Activated CD4-positive, alpha-beta T cell treated with anti-CD3 and anti-CD28 coated beads, Interleukin-2, amount 10 ng/mL, durations not matched to agents 24 days and 14 days (primary cell): ENCODE measurements around the gene FPGT. TPM values are rescaled to one million over a fixed set of nuclear protein-coding genes. Genes with fewer than 3 reads are reported as not detected.
"Not testable (repeated sequence)": the region's sequence is repeated elsewhere in the genome, so short reads cannot be mapped to it uniquely, and the experiment has no call there.

Experiments used
- DNase-seq: peaks from one replicate; pipeline ENCODE4 v3.0.0; 2022
- H3K27ac Mint-ChIP-seq: one replicate; pipeline ENCODE4 v1.8.0; 2022; ENCODE audit warnings: mild to moderate bottlenecking, mixed read lengths
- H3K27me3 Mint-ChIP-seq: one replicate; pipeline ENCODE4 v1.8.0; 2022; ENCODE audit warnings: mixed read lengths
- H3K36me3 Mint-ChIP-seq: one replicate; pipeline ENCODE4 v1.8.0; 2022; ENCODE audit warnings: low read depth, mild to moderate bottlenecking, mixed read lengths
- H3K4me1 Mint-ChIP-seq: one replicate; pipeline ENCODE4 v1.8.0; 2021; ENCODE audit warnings: mixed read lengths
- H3K4me3 Mint-ChIP-seq: one replicate; pipeline ENCODE4 v1.8.0; 2022; ENCODE audit warnings: mild to moderate bottlenecking, moderate library complexity, mixed read lengths
- H3K9me3 Mint-ChIP-seq: one replicate; pipeline ENCODE4 v1.8.0; 2021; ENCODE audit warnings: mixed read lengths
- intact Hi-C: fragments of 100-400 bp; cut with micrococcal nuclease; formaldehyde crosslinking; loops from one replicate; pipeline ENCODE4 v1.15.1; 2023
- total RNA-seq: library from RNA; stranded (reverse); gene quantifications from 2 replicates; pipeline ENCODE4 v1.2.3, GENCODE V29; 2022

FPGT gene
- 11.0 and 11.6 TPM in 2 replicates for total RNA-seq

DNA sequence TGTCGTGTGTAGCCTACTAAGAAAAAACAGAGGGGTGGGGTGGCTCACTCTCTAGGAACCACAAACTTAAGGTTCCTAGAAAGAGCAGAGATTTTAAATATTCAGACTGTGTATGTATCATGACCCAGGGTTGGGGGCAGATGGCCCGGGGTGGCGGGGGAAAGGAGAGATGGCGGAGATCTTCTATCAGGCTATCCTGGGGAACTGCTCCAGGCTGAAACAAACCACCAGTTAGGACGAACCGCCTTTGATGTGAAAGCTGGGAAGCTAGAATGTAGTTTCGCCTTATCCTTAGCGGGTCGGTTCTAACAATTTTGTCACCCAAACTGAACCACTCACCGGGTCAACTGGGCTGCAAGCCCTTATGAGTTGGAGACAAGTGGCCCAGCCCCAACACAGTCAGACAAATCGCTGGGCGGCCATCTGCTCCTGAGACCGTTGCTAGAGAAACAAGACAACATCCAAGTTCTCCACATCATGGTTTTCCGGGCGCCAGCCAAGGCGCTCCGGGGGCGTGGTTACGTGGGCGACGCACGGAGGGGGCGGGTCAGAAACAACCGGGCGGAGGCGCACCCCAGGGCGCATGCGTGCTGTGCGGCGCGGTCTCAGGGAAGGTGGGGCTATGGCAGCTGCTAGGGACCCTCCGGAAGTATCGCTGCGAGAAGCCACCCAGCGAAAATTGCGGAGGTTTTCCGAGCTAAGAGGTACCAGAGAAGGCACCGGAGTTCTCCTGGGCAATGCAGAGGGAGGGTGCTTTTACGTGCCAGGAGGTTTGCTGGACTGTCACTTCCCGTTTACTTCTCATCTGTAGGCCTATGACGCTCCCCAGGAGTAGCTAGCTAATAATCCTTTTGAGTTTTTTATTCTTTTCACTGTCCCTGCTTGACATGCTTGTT is at the start of gene FPGT, which contains the start of gene LRRIQ3:
TSS of gene FPGT (plus strand) at position 586 of the 896 bp plus-strand sequence. CDS start at position 623, 37 bp downstream.
TSS of gene LRRIQ3 (minus strand) at position 520 of the 896 bp plus-strand sequence. CDS start 14,492 bp downstream, outside the sequence.
- H3K27ac Mint-ChIP-seq = peak within 1 kb of the TSS; percentile 93
- peak within 1 kb of the TSS; percentile 89 for H3K4me3 Mint-ChIP-seq
- no peaks in the 10 kb centered on the region for H3K9me3 Mint-ChIP-seq
- intact Hi-C loops = loop anchor here (2.0 kb wide), 1 partner anchor 535 kb away; the partner anchor contains the start of genes CRYZ and TYW3
- H3K27me3 Mint-ChIP-seq = peaks cover 5% of the 10 kb centered on the region
- peaks cover 19% of the 10 kb centered on the region for H3K4me1 Mint-ChIP-seq
- DNase-seq = peak; percentile 99
- peaks cover 12% of the 10 kb centered on the region for H3K36me3 Mint-ChIP-seq

DNA sequence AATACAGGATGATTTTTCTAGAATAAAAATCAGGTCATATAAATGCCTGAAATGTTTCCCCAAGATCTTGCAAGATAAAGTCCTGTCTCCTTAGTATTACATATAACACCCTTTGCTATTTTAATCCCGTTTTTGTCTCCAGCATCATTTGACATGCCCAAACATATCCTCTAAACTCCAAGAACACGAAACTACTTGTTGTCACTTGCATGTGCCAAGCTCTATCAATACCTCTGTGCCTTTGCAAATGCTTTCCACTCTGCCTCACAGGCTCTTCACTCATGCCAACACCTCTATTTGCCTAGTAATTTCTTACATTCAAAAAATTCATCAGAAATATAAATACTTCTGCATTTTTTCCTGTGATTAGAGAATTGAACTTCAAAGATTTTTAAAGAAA is 38.0 kb upstream of the FPGT start:
- no peak for DNase-seq
- Mint-ChIP-seq H3K36me3 (no peaks in the 10 kb centered on the region), H3K27me3 (no peaks in the 10 kb centered on the region), H3K4me3 (no peak overlapping the region), H3K27ac (no peak overlapping the region), H3K4me1 (no peaks in the 10 kb centered on the region), H3K9me3 (no peaks in the 10 kb centered on the region)
- intact Hi-C loops = no loop called here

DNA sequence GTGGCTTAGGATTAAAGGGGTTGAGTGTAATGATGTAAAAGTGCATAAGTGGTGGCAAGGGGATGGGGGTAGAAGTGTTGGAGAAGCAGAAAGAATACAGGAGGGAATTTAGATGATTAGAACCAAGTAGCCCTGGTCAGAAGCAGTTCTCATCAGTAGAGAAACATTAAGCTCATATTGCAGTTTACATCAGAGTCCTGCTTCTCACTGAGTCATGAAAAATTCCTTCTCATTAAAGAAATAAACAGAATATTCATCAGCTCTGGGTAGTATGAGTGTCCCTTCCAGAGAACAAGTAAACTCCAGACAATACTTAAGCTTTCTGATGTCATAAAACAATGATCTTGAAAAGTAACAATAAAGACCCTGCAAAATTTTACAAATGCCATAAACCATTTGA is 36.5 kb upstream of the FPGT start:
- Mint-ChIP-seq H3K9me3 (no peaks in the 10 kb centered on the region), H3K4me1 (no peaks in the 10 kb centered on the region), H3K4me3 (no peak overlapping the region), H3K27me3 (no peaks in the 10 kb centered on the region), H3K27ac (no peak overlapping the region), H3K36me3 (no peaks in the 10 kb centered on the region)
- intact Hi-C loops = no loop called here
- DNase-seq = no peak

DNA sequence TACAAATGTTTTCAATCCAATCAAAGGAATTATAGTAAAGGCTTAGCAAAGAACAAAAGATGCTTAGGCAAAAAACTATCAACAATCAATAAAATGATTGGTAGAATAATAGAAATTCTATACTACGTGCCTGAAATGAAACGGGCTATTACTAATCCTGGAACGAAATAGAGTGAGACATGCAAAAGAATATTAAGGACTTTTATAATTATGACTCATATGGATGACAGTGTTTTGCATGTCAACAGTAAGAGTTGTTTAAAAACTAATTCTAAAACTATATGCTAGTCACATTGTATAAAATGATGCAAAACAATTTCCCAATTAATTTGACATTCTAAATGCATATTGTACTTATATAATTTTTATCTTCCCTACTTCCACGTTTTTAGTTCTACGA is 35.7 kb upstream of the FPGT start:
- no peak for DNase-seq
- intact Hi-C loops = no loop called here
- H3K4me3 Mint-ChIP-seq = no peak overlapping the region
- H3K27me3 Mint-ChIP-seq = no peaks in the 10 kb centered on the region
- no peaks in the 10 kb centered on the region for H3K4me1 Mint-ChIP-seq
- H3K9me3 Mint-ChIP-seq = no peaks in the 10 kb centered on the region
- no peaks in the 10 kb centered on the region for H3K36me3 Mint-ChIP-seq
- no peak overlapping the region for H3K27ac Mint-ChIP-seq

DNA sequence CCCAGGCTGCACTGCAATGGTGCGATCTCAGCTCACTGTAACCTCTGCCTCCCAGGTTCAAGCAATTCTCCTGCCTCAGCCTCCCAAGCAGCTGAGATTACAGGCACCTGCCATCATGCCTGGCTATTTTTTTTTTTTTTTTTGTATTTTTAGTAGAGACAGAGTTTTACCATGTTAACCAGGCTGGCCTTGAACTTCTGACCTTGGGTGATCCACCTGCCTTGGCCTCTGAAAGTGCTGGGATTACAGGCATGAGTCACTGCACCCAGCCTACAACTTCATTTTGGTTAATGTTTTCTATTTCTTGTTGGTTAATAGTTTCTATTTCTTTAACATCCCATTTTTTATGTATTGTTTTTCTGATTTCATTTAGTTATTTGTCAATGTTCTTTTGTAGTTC is 23.6 kb upstream of the FPGT start:
- DNase-seq, intact Hi-C loops, H3K27ac Mint-ChIP-seq, H3K36me3 Mint-ChIP-seq, H3K4me3 Mint-ChIP-seq, H3K27me3 Mint-ChIP-seq, H3K9me3 Mint-ChIP-seq, H3K4me1 Mint-ChIP-seq: not testable (repeated sequence)

DNA sequence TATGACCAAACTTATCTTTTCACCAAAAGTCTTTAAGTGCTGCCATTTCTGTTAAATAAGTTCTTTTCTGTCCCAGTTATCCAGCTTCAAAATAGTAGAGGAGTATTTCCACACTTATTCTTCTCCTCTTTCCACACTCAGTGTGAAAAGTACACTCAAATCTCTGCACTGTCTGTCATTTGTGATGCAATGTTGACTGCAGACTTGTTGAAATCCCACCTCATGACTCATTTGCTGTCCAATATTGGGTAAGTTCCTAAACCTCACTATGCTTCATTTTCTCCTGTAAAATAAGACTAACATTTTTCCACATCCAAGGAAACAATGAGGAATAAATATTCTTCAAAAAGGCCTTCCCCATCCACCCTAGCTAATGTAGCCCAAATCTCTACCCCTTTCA is 17.6 kb upstream of the FPGT start:
- H3K4me1 Mint-ChIP-seq = no peaks in the 10 kb centered on the region
- no peak overlapping the region for H3K4me3 Mint-ChIP-seq
- no peak overlapping the region for H3K27ac Mint-ChIP-seq
- intact Hi-C loops = no loop called here
- no peaks in the 10 kb centered on the region for H3K36me3 Mint-ChIP-seq
- no peaks in the 10 kb centered on the region for H3K9me3 Mint-ChIP-seq
- H3K27me3 Mint-ChIP-seq = no peaks in the 10 kb centered on the region
- DNase-seq = no peak

DNA sequence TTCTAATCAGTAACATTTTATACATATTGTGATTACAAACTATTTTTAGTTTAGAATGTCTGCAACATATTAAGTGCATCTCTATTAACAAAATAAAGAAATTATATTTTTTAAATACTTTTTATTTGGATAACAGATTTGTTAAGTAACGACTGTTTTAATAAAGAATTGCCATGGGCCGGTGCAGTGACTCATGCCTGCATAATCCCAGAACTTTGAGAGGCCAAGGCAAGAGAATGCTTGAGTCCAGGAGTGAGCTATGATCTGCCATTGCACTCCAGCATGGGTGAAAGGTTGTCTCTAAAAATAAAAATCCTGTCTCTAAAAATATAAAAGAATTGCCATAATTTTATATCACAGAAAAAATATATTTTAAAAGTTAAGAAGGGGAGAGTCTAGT is 4.1 kb upstream of the FPGT start:
- no peak for DNase-seq
- intact Hi-C loops = no loop called here
- H3K27ac Mint-ChIP-seq = no peak overlapping the region
- H3K27me3 Mint-ChIP-seq = peaks cover 5% of the 10 kb centered on the region
- no peaks in the 10 kb centered on the region for H3K9me3 Mint-ChIP-seq
- peaks cover 15% of the 10 kb centered on the region for H3K4me1 Mint-ChIP-seq
- H3K4me3 Mint-ChIP-seq = no peak overlapping the region
- peaks cover 2% of the 10 kb centered on the region for H3K36me3 Mint-ChIP-seq

DNA sequence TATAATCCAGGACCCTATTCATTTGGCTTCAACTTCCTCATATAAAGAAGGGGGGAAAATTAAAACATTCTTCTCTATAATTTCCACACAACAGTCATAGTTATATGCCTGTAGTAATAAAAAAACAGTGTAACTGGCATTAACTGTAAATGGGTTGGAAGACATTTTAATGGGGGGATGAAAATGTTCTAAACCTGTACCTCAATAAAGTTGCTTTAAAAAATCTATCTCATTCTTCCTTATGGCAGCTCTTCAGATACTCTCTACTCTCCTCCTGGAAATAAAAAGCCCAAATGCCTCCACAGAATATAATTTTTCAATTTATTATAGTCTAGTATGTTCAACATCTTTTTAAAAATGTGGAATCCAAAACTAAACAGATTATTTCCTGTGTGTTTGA is 2.7 kb upstream of the FPGT start:
- peaks cover 19% of the 10 kb centered on the region for H3K4me1 Mint-ChIP-seq
- no peak for DNase-seq
- H3K9me3 Mint-ChIP-seq = no peaks in the 10 kb centered on the region
- H3K27ac Mint-ChIP-seq = no peak overlapping the region
- intact Hi-C loops = no loop called here
- H3K27me3 Mint-ChIP-seq = peaks cover 5% of the 10 kb centered on the region
- no peak overlapping the region for H3K4me3 Mint-ChIP-seq
- peaks cover 4% of the 10 kb centered on the region for H3K36me3 Mint-ChIP-seq

DNA sequence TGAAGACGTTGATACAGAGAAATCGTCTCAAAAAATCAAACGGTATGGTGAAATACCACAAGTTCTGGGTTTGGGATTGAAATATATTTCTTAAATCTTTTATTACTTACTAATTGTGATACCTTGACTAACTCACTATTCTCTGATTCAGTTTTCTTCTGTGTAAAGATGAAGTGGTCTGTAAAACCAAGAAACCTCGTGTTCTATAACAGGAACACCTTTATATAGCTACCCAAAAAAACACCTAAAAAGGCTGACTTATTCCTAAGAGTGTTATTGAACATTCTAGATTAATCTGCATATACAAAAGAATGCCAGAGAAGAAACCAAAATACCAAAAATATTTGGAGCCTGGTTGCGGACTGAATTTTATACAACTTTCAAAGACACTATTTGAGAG is 787 bp upstream of the FPGT start:
- Mint-ChIP-seq H3K9me3 (no peaks in the 10 kb centered on the region), H3K4me3 (peak overlapping the region; percentile 89), H3K27me3 (peaks cover 5% of the 10 kb centered on the region), H3K4me1 (peaks cover 19% of the 10 kb centered on the region), H3K36me3 (peaks cover 12% of the 10 kb centered on the region), H3K27ac (peak overlapping the region; percentile 93)
- DNase-seq = no peak
- intact Hi-C loops = no loop called here

DNA sequence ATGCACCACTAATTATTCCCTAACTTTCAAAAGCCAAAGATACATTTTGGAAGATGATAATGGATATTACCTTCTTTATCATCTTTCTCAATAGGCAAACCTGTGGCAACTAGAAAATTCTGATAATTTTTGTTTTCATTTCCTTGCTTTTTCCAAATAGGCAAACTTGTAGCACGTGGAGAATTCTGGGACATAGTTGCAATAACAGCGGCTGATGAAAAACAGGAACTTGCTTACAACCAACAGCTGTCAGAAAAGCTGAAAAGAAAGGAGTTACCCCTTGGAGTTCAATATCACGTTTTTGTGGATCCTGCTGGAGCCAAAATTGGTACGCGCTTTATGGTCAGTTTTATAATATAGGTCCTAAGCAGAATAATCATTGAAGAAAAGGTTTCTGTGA is 1.5 kb downstream of the FPGT start:
- Mint-ChIP-seq H3K9me3 (no peaks in the 10 kb centered on the region), H3K4me3 (peak overlapping the region; percentile 89)

DNA sequence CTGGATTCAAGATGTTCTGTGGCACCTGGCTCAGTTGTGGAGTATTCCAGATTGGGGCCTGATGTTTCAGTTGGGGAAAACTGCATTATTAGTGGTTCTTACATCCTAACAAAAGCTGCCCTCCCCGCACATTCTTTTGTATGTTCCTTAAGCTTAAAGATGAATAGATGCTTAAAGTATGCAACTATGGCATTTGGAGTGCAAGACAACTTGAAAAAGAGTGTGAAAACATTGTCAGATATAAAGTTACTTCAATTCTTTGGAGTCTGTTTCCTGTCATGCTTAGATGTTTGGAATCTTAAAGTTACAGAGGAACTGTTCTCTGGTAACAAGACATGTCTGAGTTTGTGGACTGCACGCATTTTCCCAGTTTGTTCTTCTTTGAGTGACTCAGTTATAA is 7.2 kb downstream of the FPGT start:
- no peaks in the 10 kb centered on the region for H3K27me3 Mint-ChIP-seq
- no peaks in the 10 kb centered on the region for H3K4me1 Mint-ChIP-seq
- H3K9me3 Mint-ChIP-seq = no peaks in the 10 kb centered on the region
- H3K27ac Mint-ChIP-seq = no peak overlapping the region
- no peak overlapping the region for H3K4me3 Mint-ChIP-seq
- DNase-seq = no peak
- peaks cover 14% of the 10 kb centered on the region for H3K36me3 Mint-ChIP-seq
- intact Hi-C loops = no loop called here

More for the DNA sequence above, 1.5 kb downstream of the FPGT start:
- no peak for DNase-seq
- no peak overlapping the region for H3K27ac Mint-ChIP-seq
- H3K4me1 Mint-ChIP-seq = peaks cover 19% of the 10 kb centered on the region
- H3K27me3 Mint-ChIP-seq = peaks cover 5% of the 10 kb centered on the region
- intact Hi-C loops = loop anchor here (2.0 kb wide), 1 partner anchor 533 kb away; the partner anchor contains the start of genes CRYZ and TYW3
- peaks cover 14% of the 10 kb centered on the region for H3K36me3 Mint-ChIP-seq

DNA sequence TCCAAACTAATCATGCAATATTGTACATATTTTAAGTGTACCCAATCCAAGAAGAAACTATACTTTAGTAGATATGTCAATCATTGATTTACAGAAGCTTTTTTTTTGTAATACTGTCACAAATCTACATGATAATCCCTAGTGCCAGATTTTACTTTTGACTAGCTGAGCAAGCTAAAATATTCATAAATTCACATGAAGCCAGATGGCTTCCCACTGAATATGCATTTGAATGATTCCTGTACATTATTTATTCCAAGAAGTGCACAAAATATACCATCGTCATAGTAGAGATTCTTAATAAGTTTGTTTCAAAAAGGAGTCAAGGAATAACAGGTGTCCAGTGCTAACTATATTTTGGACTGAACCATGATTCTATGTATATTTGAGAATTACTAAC is 17.2 kb downstream of the FPGT start:
- Mint-ChIP-seq H3K36me3 (no peaks in the 10 kb centered on the region), H3K27ac (no peak overlapping the region), H3K4me3 (no peak overlapping the region), H3K4me1 (no peaks in the 10 kb centered on the region), H3K27me3 (no peaks in the 10 kb centered on the region), H3K9me3 (no peaks in the 10 kb centered on the region)
- intact Hi-C loops = no loop called here
- no peak for DNase-seq

DNA sequence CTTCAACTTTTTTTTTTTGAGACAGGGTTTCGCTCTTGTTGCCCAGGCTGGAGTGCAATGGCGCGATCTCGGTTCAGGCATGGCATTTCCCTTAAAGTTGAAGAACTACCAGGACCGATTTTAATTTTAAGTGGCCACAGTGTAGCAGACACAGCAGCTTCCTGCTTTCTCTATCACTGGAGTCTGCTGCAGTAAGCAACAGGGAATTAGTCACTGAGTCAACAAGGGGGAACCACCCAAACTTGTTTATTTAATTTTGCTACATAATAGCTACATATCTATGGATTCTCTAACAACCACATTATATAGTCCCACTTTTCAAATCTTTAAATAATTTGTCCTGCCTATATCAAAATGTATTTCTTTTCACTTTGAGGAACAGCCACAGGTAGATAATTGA is 24.7 kb downstream of the FPGT start:
- Mint-ChIP-seq H3K4me3 (no peak overlapping the region), H3K9me3 (peaks cover 3% of the 10 kb centered on the region), H3K27ac (no peak overlapping the region), H3K36me3 (no peaks in the 10 kb centered on the region), H3K27me3 (no peaks in the 10 kb centered on the region), H3K4me1 (no peaks in the 10 kb centered on the region)
- no peak for DNase-seq
- intact Hi-C loops = no loop called here

DNA sequence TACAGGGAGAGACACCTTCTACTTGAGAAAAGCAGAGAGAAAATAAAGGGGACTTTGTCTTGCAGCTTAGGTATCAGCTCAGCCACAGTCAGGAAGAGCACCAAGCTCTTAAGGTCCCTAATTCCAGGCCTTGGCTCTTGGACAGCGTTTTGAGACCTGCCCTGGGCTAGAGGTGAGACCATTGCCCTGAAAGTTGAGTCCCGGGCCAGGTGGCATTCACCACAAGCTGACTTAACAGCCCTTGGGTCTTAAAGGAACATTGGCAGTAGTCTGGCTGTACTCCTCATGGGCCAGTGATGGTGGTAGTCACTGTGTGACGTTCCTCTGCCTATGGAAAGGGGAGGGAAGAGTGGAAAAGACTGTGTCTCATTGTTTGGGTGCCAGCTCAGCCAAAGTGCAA is 25.4 kb downstream of the FPGT start:
- intact Hi-C loops = no loop called here
- Mint-ChIP-seq H3K36me3 (no peaks in the 10 kb centered on the region), H3K4me1 (no peaks in the 10 kb centered on the region)

More for the DNA sequence above, 25.4 kb downstream of the FPGT start:
- no peak overlapping the region for H3K4me3 Mint-ChIP-seq
- H3K9me3 Mint-ChIP-seq = peaks cover 3% of the 10 kb centered on the region
- no peaks in the 10 kb centered on the region for H3K27me3 Mint-ChIP-seq
- H3K27ac Mint-ChIP-seq = no peak overlapping the region
- no peak for DNase-seq
